Transverse colon (tissue), 4 donors: ENCODE measurements around the gene PTPN1. TPM values are rescaled to one million over a fixed set of nuclear protein-coding genes. Genes with fewer than 3 reads are reported as not detected.

ENCODE experiments used
- DNase-seq: peaks from one replicate; pipeline ENCODE4 v3.0.0-alpha.2; 2019
- H3K27ac ChIP-seq, 4 donors: fragments of 200-600 bp; sonication (generic); 2 replicates each; pipeline ENCODE4 v1.5.1; 2016 to 2018; ENCODE audit warnings: inconsistent platforms in 4 of 4
- H3K27me3 ChIP-seq: fragments of 200-600 bp; sonication (generic); 2 replicates; pipeline ENCODE4 v1.5.1; 2017; ENCODE audit warnings: inconsistent platforms
- H3K36me3 ChIP-seq, 4 donors: fragments of 200-600 bp; sonication (generic); 2 replicates each; pipeline ENCODE4 v1.5.1; 2017 to 2019; ENCODE audit warnings: inconsistent platforms in 4 of 4
- H3K4me1 ChIP-seq, 4 donors: fragments of 200-600 bp; sonication (generic); 2 replicates each; pipeline ENCODE4 v1.5.1; 2017 to 2020; ENCODE audit warnings: inconsistent platforms in 4 of 4
- H3K4me3 ChIP-seq, 4 donors: fragments of 200-600 bp; sonication (generic); 1 replicate in 1 of 4; 2 replicates in 3 of 4; pipeline versions ENCODE4 v1.5.1 to v1.6.1; 2017 to 2019; ENCODE audit warnings: inconsistent platforms in 4 of 4
- H3K9me3 ChIP-seq, 2 donors: fragments of 200-600 bp; sonication (generic); 2 replicates each; pipeline ENCODE4 v1.5.1; 2017 to 2019; ENCODE audit warnings: inconsistent platforms in 2 of 2
- EP300 ChIP-seq: sonication (generic); formaldehyde crosslinking; IDR thresholded peaks from one replicate; pipeline ENCODE4 v1.6.1; 2017; ENCODE audit warnings: antibody characterized with exemption, low read depth
- POLR2A ChIP-seq: fragments of 450-650 bp; IDR thresholded peaks from one replicate; pipeline ENCODE4 v1.6.1; 2016; ENCODE audit warnings: antibody characterized with exemption, mild to moderate bottlenecking, moderate library complexity
- POLR2AphosphoS5 ChIP-seq, 3 donors: sonication (generic); formaldehyde crosslinking; IDR thresholded peaks; one replicate each; pipeline ENCODE4 v1.6.1; 2016; ENCODE audit warnings: antibody characterized with exemption in 3 of 3
- WGBS, 2 donors: methylation state at CpG; one replicate each; pipeline ENCODE4 v1.1.5; 2018; ENCODE audit warnings: low coverage in 1 of 2; 5-methylcytosine and 5-hydroxymethylcytosine counted together
- in situ Hi-C, 4 donors: fragments of 200-750 bp; cut with MboI; loops; one replicate each; pipeline versions ENCODE4 v1.15.0 to v1.15.1; 2017; ENCODE audit warnings: low sequenced_read_pairs in 3 of 4, low pct_ligation_motif_present in 1 of 4, low pct_unique_long_range_greater_than_20kb in 1 of 4
- intact Hi-C: fragments of 100-400 bp; cut with DNase I; formaldehyde crosslinking; loops from one replicate; pipeline ENCODE4 v1.15.1; 2023; ENCODE audit warnings: low total_unique reads
- total RNA-seq, 4 donors: library from RNA; depleted of rRNA; stranded (reverse); fragments of >200 nt; gene quantifications; one replicate each; pipeline ENCODE4 v1.1.0, GENCODE V29; 2016
- TF ChIP-seq, protein P1 (sequence below), 5 experiments: fragments of 200-600 bp in 3 of 5; fragments of 450-650 bp in 2 of 5; sonication (generic) in 3 of 5; IDR thresholded peaks; 1 replicate in 2 of 5; 2 replicates in 3 of 5; pipeline ENCODE4 v1.5.1; 2016 to 2017; ENCODE audit warnings: antibody characterized with exemption in 5 of 5, inconsistent platforms in 3 of 5, mild to moderate bottlenecking in 2 of 5, moderate library complexity in 1 of 5

Gene PTPN1
- total RNA-seq, 4 donors from 2014 or later: 19.3 to 34.8 (median 28.8) TPM

DNA sequence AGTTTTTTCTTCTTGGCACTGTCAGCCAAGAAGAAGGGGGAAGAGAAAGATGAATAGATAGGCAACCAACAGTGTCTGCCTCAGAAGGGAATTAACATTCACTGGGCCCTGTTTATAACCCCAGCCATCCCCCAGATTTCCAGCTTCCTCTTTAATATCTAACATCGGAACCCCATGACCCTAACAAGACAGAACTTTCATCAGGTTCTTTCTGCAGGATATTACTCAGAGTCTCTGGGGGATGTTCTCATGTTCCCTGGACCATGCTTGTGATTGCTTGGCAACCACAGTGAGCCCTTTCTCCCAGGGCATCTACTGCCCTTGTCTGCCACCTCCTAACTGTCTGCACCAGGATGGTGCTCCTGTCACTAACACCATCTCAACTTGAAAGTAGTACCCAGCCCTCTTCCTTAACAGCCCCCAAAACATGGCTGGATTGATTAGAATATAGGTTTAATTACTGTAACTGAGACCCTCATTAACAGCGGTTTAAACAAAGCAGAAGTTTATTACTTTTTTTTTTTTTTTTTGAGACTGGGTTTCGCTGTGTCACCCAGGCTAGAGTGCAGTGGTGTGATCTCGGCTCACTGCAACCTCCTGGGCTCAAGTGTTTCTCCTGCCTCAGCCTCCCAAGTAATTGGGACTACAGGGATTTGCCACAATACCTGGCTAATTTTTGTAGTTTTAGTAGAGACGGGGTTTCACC is 12.0 kb upstream of the PTPN1 start:
- TF ChIP-seq, protein P1, sequence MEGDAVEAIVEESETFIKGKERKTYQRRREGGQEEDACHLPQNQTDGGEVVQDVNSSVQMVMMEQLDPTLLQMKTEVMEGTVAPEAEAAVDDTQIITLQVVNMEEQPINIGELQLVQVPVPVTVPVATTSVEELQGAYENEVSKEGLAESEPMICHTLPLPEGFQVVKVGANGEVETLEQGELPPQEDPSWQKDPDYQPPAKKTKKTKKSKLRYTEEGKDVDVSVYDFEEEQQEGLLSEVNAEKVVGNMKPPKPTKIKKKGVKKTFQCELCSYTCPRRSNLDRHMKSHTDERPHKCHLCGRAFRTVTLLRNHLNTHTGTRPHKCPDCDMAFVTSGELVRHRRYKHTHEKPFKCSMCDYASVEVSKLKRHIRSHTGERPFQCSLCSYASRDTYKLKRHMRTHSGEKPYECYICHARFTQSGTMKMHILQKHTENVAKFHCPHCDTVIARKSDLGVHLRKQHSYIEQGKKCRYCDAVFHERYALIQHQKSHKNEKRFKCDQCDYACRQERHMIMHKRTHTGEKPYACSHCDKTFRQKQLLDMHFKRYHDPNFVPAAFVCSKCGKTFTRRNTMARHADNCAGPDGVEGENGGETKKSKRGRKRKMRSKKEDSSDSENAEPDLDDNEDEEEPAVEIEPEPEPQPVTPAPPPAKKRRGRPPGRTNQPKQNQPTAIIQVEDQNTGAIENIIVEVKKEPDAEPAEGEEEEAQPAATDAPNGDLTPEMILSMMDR (IDR thresholded peaks at IDR 0.05): no peak
- TF ChIP-seq POLR2AphosphoS5 (IDR thresholded peaks at IDR 0.05) (no peak), POLR2A (no peak), EP300 (no peak)
- DNase-seq: no peak
- Histone ChIP-seq H3K4me3 (no peak overlapping the region), H3K27ac (no peak overlapping the region), H3K9me3 (no peaks in the 10 kb centered on the region), H3K4me1 (peaks cover 0 to 6% (median 0%) of the 10 kb centered on the region in 4 donors), H3K36me3 (no peaks in the 10 kb centered on the region), H3K27me3 (no peaks in the 10 kb centered on the region)
- in situ Hi-C loops (loop anchor here in 2 of 4 donors (25.0 kb wide), 1 partner anchor 239 kb away; the partner anchor contains the start of gene PARD6B (in 2 of the 2)), intact Hi-C loops (no loop called here)
- 75 to 81% methylated on average over 2 to 5 of the region's 5 CpGs for WGBS, 2 donors

DNA sequence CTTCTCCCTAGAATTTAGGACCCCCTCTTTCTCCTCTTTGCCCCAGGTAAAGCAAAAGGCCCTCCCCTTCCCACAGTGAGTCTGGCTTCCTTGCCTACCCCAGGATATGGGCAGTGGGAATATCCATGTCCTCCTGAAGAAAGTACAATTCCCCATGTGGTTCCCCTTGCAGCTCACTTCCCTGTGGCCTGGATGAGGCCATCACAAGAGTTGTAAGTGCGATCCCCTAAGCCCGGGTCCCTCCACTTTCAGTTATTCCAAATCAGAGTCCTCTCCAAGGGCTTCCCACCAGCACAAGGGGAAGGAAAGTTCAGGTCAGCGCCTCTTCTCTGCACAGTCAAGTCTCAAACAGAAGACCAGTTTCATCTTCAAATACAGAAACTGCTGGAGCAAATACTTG is 10.2 kb upstream of the PTPN1 start:
- H3K27ac ChIP-seq: no peak overlapping the region
- no peaks in the 10 kb centered on the region for H3K9me3 ChIP-seq
- no peak overlapping the region for H3K4me3 ChIP-seq
- in situ Hi-C loops: loop anchor here in 3 of 4 donors (10.0 to 25.0 kb wide), 2 partner anchors 55 to 237 kb away; partner anchors contain the start of gene PARD6B (in 2 of the 3)
- no peaks in the 10 kb centered on the region for H3K36me3 ChIP-seq
- WGBS, 2 donors: 94 to 100% methylated on average over 1 to 3 of the region's 3 CpGs
- no peaks in the 10 kb centered on the region for H3K27me3 ChIP-seq
- H3K4me1 ChIP-seq: peaks cover 0 to 21% (median 6%) of the 10 kb centered on the region in 4 donors
- no peak for DNase-seq
- TF ChIP-seq POLR2AphosphoS5 (IDR thresholded peaks at IDR 0.05) (no peak), POLR2A (no peak), EP300 (no peak)
- TF ChIP-seq, protein P1 (IDR thresholded peaks at IDR 0.05): no peak
- intact Hi-C loops: no loop called here

DNA sequence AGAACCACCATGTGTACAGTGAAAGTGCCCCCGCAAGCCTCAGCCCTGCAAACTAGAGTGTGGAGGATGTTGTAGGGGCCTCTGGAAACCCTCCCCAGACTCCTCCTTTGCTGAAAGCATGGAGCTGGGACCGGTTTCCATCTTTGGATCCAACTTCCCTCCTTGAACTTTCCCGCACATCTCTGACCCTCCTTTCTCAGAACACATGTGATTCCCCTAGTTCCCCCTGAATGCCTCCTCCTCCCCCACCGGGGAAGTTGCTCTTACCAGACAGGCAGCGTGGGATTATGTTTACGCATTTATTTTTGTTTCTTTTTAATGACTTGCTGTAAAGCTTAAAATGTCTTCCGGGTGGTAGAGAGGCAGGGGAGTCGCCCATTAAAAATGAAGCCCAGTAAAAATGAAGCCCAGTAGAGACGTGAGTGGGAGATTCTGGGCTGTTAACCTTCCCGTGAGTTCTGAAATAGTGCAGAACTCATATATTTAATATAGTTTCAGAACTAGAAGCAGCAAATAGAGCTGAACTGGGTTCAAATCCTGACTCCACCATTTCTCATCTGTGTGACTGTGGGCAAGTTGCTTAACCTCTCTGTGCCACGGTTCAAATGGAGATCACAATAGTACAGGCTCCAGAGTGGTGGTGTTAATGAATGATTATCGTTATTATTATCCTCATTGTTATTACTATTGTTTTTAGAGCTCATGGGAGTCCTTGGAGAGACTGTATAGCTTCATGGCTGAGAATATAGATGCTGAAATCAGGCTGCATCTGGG is 8.0 kb upstream of the PTPN1 start:
- no peak for DNase-seq
- no peak overlapping the region for H3K4me3 ChIP-seq
- peak overlapping the region; percentile 47 to 66 (median 56) for H3K27ac ChIP-seq
- in situ Hi-C loops: loop anchor here in 1 of 4 donors (10.0 kb wide), 1 partner anchor 53 kb away; no protein-coding TSS in a partner anchor
- WGBS, 2 donors: 70 to 72% methylated on average over 10 to 12 of the region's 12 CpGs
- H3K9me3 ChIP-seq: no peaks in the 10 kb centered on the region
- H3K4me1 ChIP-seq: peaks cover 0 to 23% (median 6%) of the 10 kb centered on the region in 4 donors
- TF ChIP-seq EP300: no peak
- TF ChIP-seq, protein P1 (IDR thresholded peaks at IDR 0.05): no peak
- no peak for TF ChIP-seq POLR2AphosphoS5 (IDR thresholded peaks at IDR 0.05)
- no peak for TF ChIP-seq POLR2A
- no peaks in the 10 kb centered on the region for H3K36me3 ChIP-seq
- H3K27me3 ChIP-seq: no peaks in the 10 kb centered on the region
- intact Hi-C loops: no loop called here

DNA sequence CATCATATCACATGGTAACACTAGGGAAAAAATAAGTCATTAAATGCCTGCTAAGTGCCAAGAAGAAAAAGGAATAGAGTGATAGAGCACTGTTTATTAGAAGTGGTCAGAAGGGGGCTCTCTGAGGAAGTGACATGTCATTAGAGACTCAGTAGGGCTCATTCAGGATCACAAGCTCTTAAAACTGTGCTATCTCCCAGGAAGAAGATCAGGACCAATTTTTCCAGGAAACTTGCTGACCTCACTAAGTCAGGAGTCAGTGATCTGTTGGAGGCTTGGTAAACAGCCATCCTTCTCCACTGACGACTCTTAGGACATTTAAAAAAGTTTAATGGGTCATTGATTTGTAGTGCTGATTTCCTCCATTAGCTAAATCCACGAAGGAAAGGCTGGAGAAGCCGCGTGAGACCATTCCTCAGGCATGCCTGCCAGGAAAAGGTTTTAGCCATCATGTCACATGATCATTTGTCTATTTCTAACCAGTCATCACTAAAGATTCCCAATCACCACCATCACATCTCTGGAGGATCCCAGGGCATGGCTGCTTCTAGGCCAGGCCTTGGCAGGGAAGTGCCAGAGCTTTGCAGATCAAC is 5.9 kb upstream of the PTPN1 start:
- no peak for DNase-seq
- no peak overlapping the region for H3K4me3 ChIP-seq
- TF ChIP-seq POLR2A: no peak
- no peaks in the 10 kb centered on the region for H3K9me3 ChIP-seq
- 55 to 59% methylated on average over 3 to 4 of the region's 4 CpGs for WGBS, 2 donors
- H3K36me3 ChIP-seq: no peaks in the 10 kb centered on the region
- in situ Hi-C loops: loop anchor here in 1 of 4 donors (10.0 kb wide), 1 partner anchor 50 kb away; no protein-coding TSS in a partner anchor
- peaks cover under 1 to 25% (median 7%) of the 10 kb centered on the region in 4 donors for H3K4me1 ChIP-seq
- intact Hi-C loops: no loop called here
- H3K27me3 ChIP-seq: no peaks in the 10 kb centered on the region
- peak overlapping the region; percentile 23 to 66 (median 56) for H3K27ac ChIP-seq
